Measurements from ENCODE around the gene SLC41A2. TPM values are rescaled to one million over a fixed set of nuclear protein-coding genes. Genes with fewer than 3 reads are reported as not detected.

Gene SLC41A2, protein sequence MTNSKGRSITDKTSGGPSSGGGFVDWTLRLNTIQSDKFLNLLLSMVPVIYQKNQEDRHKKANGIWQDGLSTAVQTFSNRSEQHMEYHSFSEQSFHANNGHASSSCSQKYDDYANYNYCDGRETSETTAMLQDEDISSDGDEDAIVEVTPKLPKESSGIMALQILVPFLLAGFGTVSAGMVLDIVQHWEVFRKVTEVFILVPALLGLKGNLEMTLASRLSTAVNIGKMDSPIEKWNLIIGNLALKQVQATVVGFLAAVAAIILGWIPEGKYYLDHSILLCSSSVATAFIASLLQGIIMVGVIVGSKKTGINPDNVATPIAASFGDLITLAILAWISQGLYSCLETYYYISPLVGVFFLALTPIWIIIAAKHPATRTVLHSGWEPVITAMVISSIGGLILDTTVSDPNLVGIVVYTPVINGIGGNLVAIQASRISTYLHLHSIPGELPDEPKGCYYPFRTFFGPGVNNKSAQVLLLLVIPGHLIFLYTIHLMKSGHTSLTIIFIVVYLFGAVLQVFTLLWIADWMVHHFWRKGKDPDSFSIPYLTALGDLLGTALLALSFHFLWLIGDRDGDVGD
- total RNA-seq (13.0 TPM in 2 replicates), polyA plus RNA-seq (0.43 and 0.51 TPM in 2 replicates), polyA minus RNA-seq (1.2 and 2.6 TPM in 2 replicates)
- total RNA-seq (2013): 7.5 TPM

DNA sequence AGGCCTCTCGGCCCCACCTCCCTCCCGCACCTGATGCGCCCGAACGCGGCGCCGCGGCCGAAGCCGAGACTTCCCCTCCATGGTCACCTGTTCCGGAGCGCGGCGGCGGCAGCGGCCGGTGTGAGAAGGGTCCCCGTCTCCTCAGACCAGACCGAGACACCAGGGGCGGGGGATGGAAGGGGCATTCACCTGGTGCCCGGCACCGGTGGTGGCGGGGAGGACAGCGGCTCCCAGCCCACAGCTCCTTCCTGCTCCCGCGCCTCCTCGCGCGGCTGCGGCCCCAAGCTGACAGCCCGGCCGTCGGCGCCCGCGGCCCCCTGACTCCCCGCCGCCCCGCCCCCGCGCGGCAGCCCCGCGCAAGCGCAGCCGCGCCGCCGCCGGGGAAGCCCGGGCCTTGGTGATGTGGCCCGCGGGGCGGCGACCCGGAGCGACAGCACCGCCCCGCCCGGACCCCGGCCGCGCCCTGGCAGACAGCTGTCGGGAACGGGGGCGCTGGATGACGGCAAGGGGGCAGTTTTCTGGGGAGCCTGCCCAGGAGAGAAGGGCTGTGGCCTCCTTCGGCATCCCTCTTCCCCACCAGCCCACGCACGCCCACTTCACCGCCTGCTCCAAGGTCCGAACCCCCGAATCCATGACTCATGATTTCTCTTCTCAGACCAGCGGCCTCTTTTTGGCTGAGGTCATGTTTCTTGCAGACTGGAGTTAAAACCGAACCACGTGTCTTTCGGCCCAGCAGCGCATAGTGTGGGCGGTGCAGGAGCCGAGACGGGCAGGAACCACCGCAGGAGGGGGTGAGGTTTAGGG is at the start of gene SLC41A2:
TSS of gene SLC41A2 (minus strand) at position 290 of the 804 bp plus-strand sequence. CDS start 29,763 bp downstream, outside the sequence.
- H3K79me2 ChIP-seq (ENCODE audit: control insufficient read depth, insufficient read depth, low read length): no peaks in the 10 kb centered on the region
- H3K9ac ChIP-seq (ENCODE audit: low read length): peak within 1 kb of the TSS; percentile 73
- peaks cover 23% of the 10 kb centered on the region for H3K4me1 Mint-ChIP-seq
- H3K27ac ChIP-seq (ENCODE audit: low read length in 2 of 2): peak within 1 kb of the TSS; percentile 79 to 80
- H3K4me3 ChIP-seq (ENCODE audit: control extremely low read depth in 1 of 5, extremely low read depth in 1 of 5, insufficient read depth in 1 of 5, low read depth in 2 of 5, low read length in 4 of 5): peak within 1 kb of the TSS; percentile 57 to 80 (median 75)
- CTCF ChIA-PET: interaction anchor here (0.7 to 3.4 kb wide), 13 partner anchors 9 to 591 kb away, joined by 3 to 20 read pairs (median 5); no protein-coding TSS in a partner anchor
- peaks cover 13 to 16% of the 10 kb centered on the region in 2 donors for H3K4me1 ChIP-seq (ENCODE audit: control insufficient read depth in 2 of 2, insufficient read depth in 2 of 2, low read length in 2 of 2)
- peak within 1 kb of the TSS; percentile 81 for H3K4me2 ChIP-seq (replicated peaks; ENCODE audit: low read depth, low read length, poor library complexity, severe bottlenecking)
- H3K27me3 Mint-ChIP-seq: peaks cover 5% of the 10 kb centered on the region
- no peaks in the 10 kb centered on the region for H3K36me3 ChIP-seq (replicated peaks in 1 of 2; ENCODE audit: control extremely low read depth in 1 of 2, control insufficient read depth in 1 of 2, extremely low read depth in 1 of 2, insufficient read depth in 2 of 2, low read length in 1 of 2)
- H3K9me3 ChIP-seq (ENCODE audit: control extremely low read depth in 1 of 3, control insufficient read depth in 2 of 3, insufficient read depth in 1 of 3, low read length in 2 of 3): no peaks in the 10 kb centered on the region
- intact Hi-C loops (cut with micrococcal nuclease): loop anchor here (1.0 to 10.0 kb wide), 11 partner anchors 16 to 743 kb away; partner anchors contain the start of genes CHST11, NOPCHAP1, TXNRD1 and WASHC4
- peak within 1 kb of the TSS; percentile 88 for H2AFZ ChIP-seq (ENCODE audit: insufficient read depth, low read depth, low read length, poor library complexity, severe bottlenecking)
- peaks cover 0 to 2% (median 0%) of the 10 kb centered on the region in 4 experiments for H3K27me3 ChIP-seq (replicated peaks in 1 of 4; ENCODE audit: control extremely low read depth in 1 of 4, control insufficient read depth in 3 of 4, insufficient read depth in 4 of 4, low read length in 3 of 4)
- WGBS (ENCODE audit: insufficient coverage): under 1% methylated on average over 81 of the region's 83 CpGs
- POLR2A ChIA-PET: interaction anchor here (1.1 to 2.2 kb wide), 3 partner anchors 17 to 671 kb away, joined by 3 to 6 read pairs (median 4); no protein-coding TSS in a partner anchor
- no peaks in the 10 kb centered on the region for H3K9me3 Mint-ChIP-seq (ENCODE audit: insufficient read depth)
- DNase-seq (peak; percentile 91), ATAC-seq (ENCODE audit: low read depth) (peak; percentile 84)
- H4K20me1 ChIP-seq (ENCODE audit: control insufficient read depth, insufficient read depth, low read length, poor library complexity, severe bottlenecking): no peaks in the 10 kb centered on the region
- peak within 1 kb of the TSS; percentile 93 for H3K27ac Mint-ChIP-seq
- H3K4me3 Mint-ChIP-seq: peak within 1 kb of the TSS; percentile 95
- no peak for TF ChIP-seq EZH2 (IDR thresholded peaks at IDR 0.05; ENCODE audit: borderline replicate concordance, insufficient read depth, low read depth, low read length, poor library complexity, severe bottlenecking)
- TF ChIP-seq, protein P1, sequence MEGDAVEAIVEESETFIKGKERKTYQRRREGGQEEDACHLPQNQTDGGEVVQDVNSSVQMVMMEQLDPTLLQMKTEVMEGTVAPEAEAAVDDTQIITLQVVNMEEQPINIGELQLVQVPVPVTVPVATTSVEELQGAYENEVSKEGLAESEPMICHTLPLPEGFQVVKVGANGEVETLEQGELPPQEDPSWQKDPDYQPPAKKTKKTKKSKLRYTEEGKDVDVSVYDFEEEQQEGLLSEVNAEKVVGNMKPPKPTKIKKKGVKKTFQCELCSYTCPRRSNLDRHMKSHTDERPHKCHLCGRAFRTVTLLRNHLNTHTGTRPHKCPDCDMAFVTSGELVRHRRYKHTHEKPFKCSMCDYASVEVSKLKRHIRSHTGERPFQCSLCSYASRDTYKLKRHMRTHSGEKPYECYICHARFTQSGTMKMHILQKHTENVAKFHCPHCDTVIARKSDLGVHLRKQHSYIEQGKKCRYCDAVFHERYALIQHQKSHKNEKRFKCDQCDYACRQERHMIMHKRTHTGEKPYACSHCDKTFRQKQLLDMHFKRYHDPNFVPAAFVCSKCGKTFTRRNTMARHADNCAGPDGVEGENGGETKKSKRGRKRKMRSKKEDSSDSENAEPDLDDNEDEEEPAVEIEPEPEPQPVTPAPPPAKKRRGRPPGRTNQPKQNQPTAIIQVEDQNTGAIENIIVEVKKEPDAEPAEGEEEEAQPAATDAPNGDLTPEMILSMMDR (IDR thresholded peaks at IDR 0.05): no peak
